ENCODE data around the gene EFCAB9. TPM values are rescaled to one million over a fixed set of nuclear protein-coding genes. Genes with fewer than 3 reads are reported as not detected.
"Not testable (repeated sequence)": the region's sequence is repeated elsewhere in the genome, so short reads cannot be mapped to it uniquely, and the experiment has no call there.

The EFCAB9 gene
- polyA plus RNA-seq, 1 donor from 2014 or later = not detected

DNA sequence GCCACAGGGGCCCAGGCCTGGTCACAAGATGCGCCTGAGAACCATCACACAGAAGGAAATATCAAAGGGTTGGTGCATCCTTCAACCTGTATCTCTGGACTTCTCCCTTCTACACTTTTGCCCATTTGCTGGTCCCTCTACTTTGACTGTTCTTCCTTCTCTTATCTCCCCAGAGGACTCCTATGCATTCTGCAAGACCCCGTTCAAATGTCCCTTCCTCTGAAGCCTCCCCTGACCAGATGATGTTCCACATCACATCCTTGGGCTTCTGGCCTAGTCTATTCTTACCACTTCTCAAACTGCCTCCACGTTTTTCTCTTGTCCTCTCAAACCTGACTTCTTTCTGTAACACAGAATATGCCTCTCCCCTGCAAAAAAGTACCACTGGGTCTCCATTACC lies 40.3 kb upstream of the EFCAB9 start:
- H3F3A ChIP-seq (ENCODE audit: insufficient read depth, low read length, poor library complexity, severe bottlenecking) = no peaks in the 10 kb centered on the region
- H3K9ac ChIP-seq (ENCODE audit: low read length) = no peak overlapping the region
- H4K20me1 ChIP-seq (ENCODE audit: insufficient read depth) = no peaks in the 10 kb centered on the region
- TF ChIP-seq MXI1 (conservative IDR thresholded peaks at IDR 0.05; ENCODE audit: poor library complexity, severe bottlenecking) (no peak), EP300 (conservative IDR thresholded peaks at IDR 0.05; ENCODE audit: poor library complexity, severe bottlenecking) (no peak), SMC3 (conservative IDR thresholded peaks at IDR 0.05; ENCODE audit: poor library complexity) (no peak), TAF1 (IDR thresholded peaks at IDR 0.05; ENCODE audit: low read depth) (no peak), EZH2 (IDR thresholded peaks at IDR 0.05; ENCODE audit: borderline replicate concordance, insufficient read depth, low read length, poor library complexity, severe bottlenecking) (no peak), RAD21 (conservative IDR thresholded peaks at IDR 0.05) (no peak), POLR2AphosphoS5 (IDR thresholded peaks at IDR 0.05) (no peak)
- TF ChIP-seq, protein P1, sequence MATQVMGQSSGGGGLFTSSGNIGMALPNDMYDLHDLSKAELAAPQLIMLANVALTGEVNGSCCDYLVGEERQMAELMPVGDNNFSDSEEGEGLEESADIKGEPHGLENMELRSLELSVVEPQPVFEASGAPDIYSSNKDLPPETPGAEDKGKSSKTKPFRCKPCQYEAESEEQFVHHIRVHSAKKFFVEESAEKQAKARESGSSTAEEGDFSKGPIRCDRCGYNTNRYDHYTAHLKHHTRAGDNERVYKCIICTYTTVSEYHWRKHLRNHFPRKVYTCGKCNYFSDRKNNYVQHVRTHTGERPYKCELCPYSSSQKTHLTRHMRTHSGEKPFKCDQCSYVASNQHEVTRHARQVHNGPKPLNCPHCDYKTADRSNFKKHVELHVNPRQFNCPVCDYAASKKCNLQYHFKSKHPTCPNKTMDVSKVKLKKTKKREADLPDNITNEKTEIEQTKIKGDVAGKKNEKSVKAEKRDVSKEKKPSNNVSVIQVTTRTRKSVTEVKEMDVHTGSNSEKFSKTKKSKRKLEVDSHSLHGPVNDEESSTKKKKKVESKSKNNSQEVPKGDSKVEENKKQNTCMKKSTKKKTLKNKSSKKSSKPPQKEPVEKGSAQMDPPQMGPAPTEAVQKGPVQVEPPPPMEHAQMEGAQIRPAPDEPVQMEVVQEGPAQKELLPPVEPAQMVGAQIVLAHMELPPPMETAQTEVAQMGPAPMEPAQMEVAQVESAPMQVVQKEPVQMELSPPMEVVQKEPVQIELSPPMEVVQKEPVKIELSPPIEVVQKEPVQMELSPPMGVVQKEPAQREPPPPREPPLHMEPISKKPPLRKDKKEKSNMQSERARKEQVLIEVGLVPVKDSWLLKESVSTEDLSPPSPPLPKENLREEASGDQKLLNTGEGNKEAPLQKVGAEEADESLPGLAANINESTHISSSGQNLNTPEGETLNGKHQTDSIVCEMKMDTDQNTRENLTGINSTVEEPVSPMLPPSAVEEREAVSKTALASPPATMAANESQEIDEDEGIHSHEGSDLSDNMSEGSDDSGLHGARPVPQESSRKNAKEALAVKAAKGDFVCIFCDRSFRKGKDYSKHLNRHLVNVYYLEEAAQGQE (IDR thresholded peaks at IDR 0.05; ENCODE audit: borderline replicate concordance) = no peak
- TF ChIP-seq, protein P2, sequence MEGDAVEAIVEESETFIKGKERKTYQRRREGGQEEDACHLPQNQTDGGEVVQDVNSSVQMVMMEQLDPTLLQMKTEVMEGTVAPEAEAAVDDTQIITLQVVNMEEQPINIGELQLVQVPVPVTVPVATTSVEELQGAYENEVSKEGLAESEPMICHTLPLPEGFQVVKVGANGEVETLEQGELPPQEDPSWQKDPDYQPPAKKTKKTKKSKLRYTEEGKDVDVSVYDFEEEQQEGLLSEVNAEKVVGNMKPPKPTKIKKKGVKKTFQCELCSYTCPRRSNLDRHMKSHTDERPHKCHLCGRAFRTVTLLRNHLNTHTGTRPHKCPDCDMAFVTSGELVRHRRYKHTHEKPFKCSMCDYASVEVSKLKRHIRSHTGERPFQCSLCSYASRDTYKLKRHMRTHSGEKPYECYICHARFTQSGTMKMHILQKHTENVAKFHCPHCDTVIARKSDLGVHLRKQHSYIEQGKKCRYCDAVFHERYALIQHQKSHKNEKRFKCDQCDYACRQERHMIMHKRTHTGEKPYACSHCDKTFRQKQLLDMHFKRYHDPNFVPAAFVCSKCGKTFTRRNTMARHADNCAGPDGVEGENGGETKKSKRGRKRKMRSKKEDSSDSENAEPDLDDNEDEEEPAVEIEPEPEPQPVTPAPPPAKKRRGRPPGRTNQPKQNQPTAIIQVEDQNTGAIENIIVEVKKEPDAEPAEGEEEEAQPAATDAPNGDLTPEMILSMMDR (IDR thresholded peaks at IDR 0.05; ENCODE audit: poor library complexity, severe bottlenecking) = no peak
- no peaks in the 10 kb centered on the region for H3K79me2 ChIP-seq (replicated peaks; ENCODE audit: insufficient read depth, low read length)
- no peak overlapping the region for H3K27ac ChIP-seq (ENCODE audit: low read length)
- no peak overlapping the region for H2AFZ ChIP-seq (ENCODE audit: low read depth, low read length)
- no peak overlapping the region for H3K4me3 ChIP-seq (ENCODE audit: low read length)
- H3K27me3 ChIP-seq (ENCODE audit: insufficient read depth, low read depth, low read length) = no peaks in the 10 kb centered on the region
- no peaks in the 10 kb centered on the region for H3K36me3 ChIP-seq (ENCODE audit: insufficient read depth, low read length)
- no peaks in the 10 kb centered on the region for H3K9me3 ChIP-seq (ENCODE audit: low read length)
- no peak overlapping the region for H3K4me2 ChIP-seq (ENCODE audit: low read length)
- no peaks in the 10 kb centered on the region for H3K9me2 ChIP-seq (ENCODE audit: insufficient read depth, low read length)

DNA sequence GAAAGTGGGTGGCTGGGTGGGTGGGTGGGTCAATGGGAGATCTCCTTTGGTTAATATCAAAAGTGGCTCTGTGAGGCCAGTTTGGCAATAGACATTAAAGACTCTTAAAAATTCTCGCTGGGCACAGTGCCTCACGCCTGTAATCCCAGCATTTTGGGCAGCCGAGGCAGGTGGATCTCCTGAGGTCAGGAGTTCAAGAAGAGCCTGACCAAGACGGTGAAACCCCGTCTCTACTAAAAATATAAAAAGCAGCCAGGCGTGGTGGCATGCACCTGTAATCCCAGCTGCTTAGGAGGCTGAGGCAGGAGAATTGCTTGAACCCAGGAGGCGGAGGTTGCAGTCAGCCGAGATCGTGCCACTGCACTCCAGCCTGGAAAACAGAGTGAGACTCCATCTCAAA lies 38.9 kb upstream of the EFCAB9 start:
- H3K27ac ChIP-seq (ENCODE audit: low read length); H4K20me1 ChIP-seq (ENCODE audit: insufficient read depth); H3K36me3 ChIP-seq (ENCODE audit: insufficient read depth, low read length); H3K27me3 ChIP-seq (ENCODE audit: insufficient read depth, low read depth, low read length); H3K4me3 ChIP-seq (ENCODE audit: low read length); H3K4me2 ChIP-seq (ENCODE audit: low read length); H3F3A ChIP-seq (ENCODE audit: insufficient read depth, low read length, poor library complexity, severe bottlenecking); H3K79me2 ChIP-seq (replicated peaks; ENCODE audit: insufficient read depth, low read length); H2AFZ ChIP-seq (ENCODE audit: low read depth, low read length); H3K9ac ChIP-seq (ENCODE audit: low read length); H3K9me2 ChIP-seq (ENCODE audit: insufficient read depth, low read length); H3K9me3 ChIP-seq (ENCODE audit: low read length): not testable (repeated sequence)

DNA sequence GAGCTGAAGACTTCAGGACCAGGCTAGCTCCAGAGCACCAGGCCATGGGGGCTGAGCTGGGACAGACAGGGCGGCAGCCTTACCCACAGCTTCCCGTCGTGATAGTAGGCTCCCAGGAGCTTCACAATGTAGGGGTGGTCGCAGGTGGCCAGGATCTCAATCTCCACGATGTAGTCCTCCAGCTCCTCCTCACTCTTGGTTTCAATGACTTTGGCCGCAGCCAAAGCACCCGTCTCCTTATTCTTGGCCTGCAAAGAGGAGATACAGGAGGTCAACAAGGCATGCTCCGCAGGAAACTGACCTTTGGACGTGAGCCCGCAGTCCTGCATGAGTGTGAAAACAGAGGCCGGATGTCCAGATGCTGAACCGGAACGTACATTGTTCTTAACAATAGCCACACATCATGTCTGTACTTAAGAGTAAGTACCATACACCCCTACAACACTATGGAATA lies 37.4 kb upstream of the EFCAB9 start:
- no peaks in the 10 kb centered on the region for H3K36me3 ChIP-seq (ENCODE audit: insufficient read depth, low read length)
- H2AFZ ChIP-seq (ENCODE audit: low read depth, low read length) = no peak overlapping the region
- no peaks in the 10 kb centered on the region for H3K79me2 ChIP-seq (replicated peaks; ENCODE audit: insufficient read depth, low read length)
- H3K9me3 ChIP-seq (ENCODE audit: low read length) = no peaks in the 10 kb centered on the region
- H3K27ac ChIP-seq (ENCODE audit: low read length) = no peak overlapping the region
- H3K4me2 ChIP-seq (ENCODE audit: low read length) = no peak overlapping the region
- TF ChIP-seq, protein P2 (IDR thresholded peaks at IDR 0.05; ENCODE audit: poor library complexity, severe bottlenecking) = no peak
- TF ChIP-seq EZH2 (IDR thresholded peaks at IDR 0.05; ENCODE audit: borderline replicate concordance, insufficient read depth, low read length, poor library complexity, severe bottlenecking) (no peak), MXI1 (conservative IDR thresholded peaks at IDR 0.05; ENCODE audit: poor library complexity, severe bottlenecking) (no peak), POLR2AphosphoS5 (IDR thresholded peaks at IDR 0.05) (no peak), RAD21 (conservative IDR thresholded peaks at IDR 0.05) (no peak), TAF1 (IDR thresholded peaks at IDR 0.05; ENCODE audit: low read depth) (no peak), SMC3 (conservative IDR thresholded peaks at IDR 0.05; ENCODE audit: poor library complexity) (no peak), EP300 (conservative IDR thresholded peaks at IDR 0.05; ENCODE audit: poor library complexity, severe bottlenecking) (no peak)
- TF ChIP-seq, protein P1 (IDR thresholded peaks at IDR 0.05; ENCODE audit: borderline replicate concordance) = no peak
- H3K9me2 ChIP-seq (ENCODE audit: insufficient read depth, low read length) = no peaks in the 10 kb centered on the region
- H3F3A ChIP-seq (ENCODE audit: insufficient read depth, low read length, poor library complexity, severe bottlenecking) = no peaks in the 10 kb centered on the region
- no peaks in the 10 kb centered on the region for H3K27me3 ChIP-seq (ENCODE audit: insufficient read depth, low read depth, low read length)
- no peak overlapping the region for H3K9ac ChIP-seq (ENCODE audit: low read length)
- H3K4me3 ChIP-seq (ENCODE audit: low read length) = no peak overlapping the region
- H4K20me1 ChIP-seq (ENCODE audit: insufficient read depth) = no peaks in the 10 kb centered on the region

All from neural cell (in vitro differentiated cells).